ENCODE measurements around the gene PAK1IP1. TPM values are rescaled to one million over a fixed set of nuclear protein-coding genes. Genes with fewer than 3 reads are reported as not detected.

The PAK1IP1 gene
- total RNA-seq, 1 donor from 2014 or later, result 12.2 TPM

GRCh38 chr6:10725716-10726115 lies 30.9 kb downstream of the PAK1IP1 start:
- peak; percentile 65 for DNase-seq (ENCODE audit: extremely low spot score, unreplicated experiment)
- H3K27me3 Mint-ChIP-seq (ENCODE audit: unreplicated experiment), result no peaks in the 10 kb centered on the region
- TF ChIP-seq CTCF (IDR thresholded peaks at IDR 0.05), result no peak
- peak overlapping the region; percentile 51 for H3K4me3 Mint-ChIP-seq (ENCODE audit: unreplicated experiment)
- peaks cover 24% of the 10 kb centered on the region for H3K36me3 Mint-ChIP-seq (ENCODE audit: unreplicated experiment)
- H3K4me1 Mint-ChIP-seq (ENCODE audit: unreplicated experiment), result peaks cover 32% of the 10 kb centered on the region
- no peaks in the 10 kb centered on the region for H3K9me3 Mint-ChIP-seq (ENCODE audit: unreplicated experiment)
- peak overlapping the region; percentile 47 for H3K27ac Mint-ChIP-seq (ENCODE audit: unreplicated experiment)

- Mint-ChIP-seq H3K9me3 (ENCODE audit: unreplicated experiment) (no peaks in the 10 kb centered on the region), H3K4me3 (ENCODE audit: unreplicated experiment) (no peak overlapping the region), H3K36me3 (ENCODE audit: unreplicated experiment) (peaks cover 36% of the 10 kb centered on the region), H3K27me3 (ENCODE audit: unreplicated experiment) (no peaks in the 10 kb centered on the region), H3K4me1 (ENCODE audit: unreplicated experiment) (peaks cover 22% of the 10 kb centered on the region), H3K27ac (ENCODE audit: unreplicated experiment) (no peak overlapping the region)
- TF ChIP-seq CTCF (IDR thresholded peaks at IDR 0.05), result no peak
- peak; percentile 13 for DNase-seq (ENCODE audit: extremely low spot score, unreplicated experiment)
Observed at GRCh38 chr6:10730254-10730653, 35.5 kb downstream of the PAK1IP1 start.

GRCh38 chr6:10733151-10733715 lies 38.5 kb downstream of the PAK1IP1 start:
- peak; percentile 36 for DNase-seq (ENCODE audit: extremely low spot score, unreplicated experiment)
- peak overlapping the region; percentile 90 for H3K27ac Mint-ChIP-seq (ENCODE audit: unreplicated experiment)
- peaks cover 20% of the 10 kb centered on the region for H3K36me3 Mint-ChIP-seq (ENCODE audit: unreplicated experiment)
- H3K4me1 Mint-ChIP-seq (ENCODE audit: unreplicated experiment), result peaks cover 23% of the 10 kb centered on the region
- no peaks in the 10 kb centered on the region for H3K9me3 Mint-ChIP-seq (ENCODE audit: unreplicated experiment)
- TF ChIP-seq CTCF (IDR thresholded peaks at IDR 0.05), result no peak
- H3K4me3 Mint-ChIP-seq (ENCODE audit: unreplicated experiment), result no peak overlapping the region
- no peaks in the 10 kb centered on the region for H3K27me3 Mint-ChIP-seq (ENCODE audit: unreplicated experiment)

- Mint-ChIP-seq H3K9me3 (ENCODE audit: unreplicated experiment) (no peaks in the 10 kb centered on the region), H3K4me3 (ENCODE audit: unreplicated experiment) (no peak overlapping the region), H3K4me1 (ENCODE audit: unreplicated experiment) (peaks cover 23% of the 10 kb centered on the region), H3K27me3 (ENCODE audit: unreplicated experiment) (no peaks in the 10 kb centered on the region), H3K27ac (ENCODE audit: unreplicated experiment) (peak overlapping the region; percentile 90), H3K36me3 (ENCODE audit: unreplicated experiment) (peaks cover 20% of the 10 kb centered on the region)
- DNase-seq (ENCODE audit: extremely low spot score, unreplicated experiment), result no peak
- TF ChIP-seq CTCF (IDR thresholded peaks at IDR 0.05), result no peak
Observed at GRCh38 chr6:10733863-10734262, 39.1 kb downstream of the PAK1IP1 start.

GRCh38 chr6:10736731-10737130 lies 42.0 kb downstream of the PAK1IP1 start:
- Mint-ChIP-seq H3K4me3 (ENCODE audit: unreplicated experiment) (no peak overlapping the region), H3K27me3 (ENCODE audit: unreplicated experiment) (no peaks in the 10 kb centered on the region), H3K4me1 (ENCODE audit: unreplicated experiment) (peaks cover 23% of the 10 kb centered on the region), H3K9me3 (ENCODE audit: unreplicated experiment) (no peaks in the 10 kb centered on the region), H3K36me3 (ENCODE audit: unreplicated experiment) (peaks cover 13% of the 10 kb centered on the region), H3K27ac (ENCODE audit: unreplicated experiment) (no peak overlapping the region)
- TF ChIP-seq CTCF (IDR thresholded peaks at IDR 0.05), result no peak
- DNase-seq (ENCODE audit: extremely low spot score, unreplicated experiment), result no peak

Measured in osteocyte (in vitro differentiated cells).